GM13977 (cell line): ENCODE results near the gene SLC25A43.
"Not testable (repeated sequence)": the region's sequence is repeated elsewhere in the genome, so short reads cannot be mapped to it uniquely, and the experiment has no call there.

Experiments
- DNase-seq: peaks from one replicate; pipeline ENCODE4 v3.0.0; 2012; ENCODE audit warnings: low spot score
- in situ Hi-C: fragments of 300-500 bp; cut with MboI; formaldehyde crosslinking; loops from one replicate; pipeline ENCODE4 v1.12.0; 2022; ENCODE audit warnings: low sequenced_read_pairs, low pct_unique_long_range_greater_than_20kb, mixed read lengths, inconsistent platforms; ENCODE audit not compliant: unreplicated experiment
- TF ChIP-seq, protein P1 (sequence below): IDR thresholded peaks from 2 replicates; pipeline ENCODE4 v1.5.1; 2012; ENCODE audit warnings: mild to moderate bottlenecking, control low read depth; ENCODE audit not compliant: insufficient read depth; ENCODE audit errors: extremely low read depth, missing control alignments

The SLC25A43 gene

DNA sequence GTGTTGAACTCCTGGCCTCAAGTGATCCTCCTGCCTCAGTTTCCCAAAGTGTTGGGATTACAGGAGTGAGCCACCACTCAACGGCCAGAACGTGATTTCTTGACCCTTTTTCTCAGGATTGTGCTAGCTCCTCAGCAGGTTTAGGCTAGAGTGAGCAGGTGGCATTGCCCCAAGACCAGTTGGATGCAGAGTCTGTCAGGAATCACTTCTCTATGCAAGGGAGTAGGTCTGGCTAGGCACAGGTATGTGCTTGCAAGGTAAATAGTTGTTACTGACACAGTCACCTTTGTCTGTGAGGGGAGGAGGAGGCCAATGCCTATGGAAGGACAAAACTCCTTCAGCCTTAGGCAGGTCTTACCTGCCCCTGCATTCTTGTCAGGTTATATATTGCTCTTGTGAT lies 93.3 kb downstream of the SLC25A43 start:
- no peak for DNase-seq
- in situ Hi-C loops: no loop called here
- TF ChIP-seq, protein P1, sequence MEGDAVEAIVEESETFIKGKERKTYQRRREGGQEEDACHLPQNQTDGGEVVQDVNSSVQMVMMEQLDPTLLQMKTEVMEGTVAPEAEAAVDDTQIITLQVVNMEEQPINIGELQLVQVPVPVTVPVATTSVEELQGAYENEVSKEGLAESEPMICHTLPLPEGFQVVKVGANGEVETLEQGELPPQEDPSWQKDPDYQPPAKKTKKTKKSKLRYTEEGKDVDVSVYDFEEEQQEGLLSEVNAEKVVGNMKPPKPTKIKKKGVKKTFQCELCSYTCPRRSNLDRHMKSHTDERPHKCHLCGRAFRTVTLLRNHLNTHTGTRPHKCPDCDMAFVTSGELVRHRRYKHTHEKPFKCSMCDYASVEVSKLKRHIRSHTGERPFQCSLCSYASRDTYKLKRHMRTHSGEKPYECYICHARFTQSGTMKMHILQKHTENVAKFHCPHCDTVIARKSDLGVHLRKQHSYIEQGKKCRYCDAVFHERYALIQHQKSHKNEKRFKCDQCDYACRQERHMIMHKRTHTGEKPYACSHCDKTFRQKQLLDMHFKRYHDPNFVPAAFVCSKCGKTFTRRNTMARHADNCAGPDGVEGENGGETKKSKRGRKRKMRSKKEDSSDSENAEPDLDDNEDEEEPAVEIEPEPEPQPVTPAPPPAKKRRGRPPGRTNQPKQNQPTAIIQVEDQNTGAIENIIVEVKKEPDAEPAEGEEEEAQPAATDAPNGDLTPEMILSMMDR: no peak

DNA sequence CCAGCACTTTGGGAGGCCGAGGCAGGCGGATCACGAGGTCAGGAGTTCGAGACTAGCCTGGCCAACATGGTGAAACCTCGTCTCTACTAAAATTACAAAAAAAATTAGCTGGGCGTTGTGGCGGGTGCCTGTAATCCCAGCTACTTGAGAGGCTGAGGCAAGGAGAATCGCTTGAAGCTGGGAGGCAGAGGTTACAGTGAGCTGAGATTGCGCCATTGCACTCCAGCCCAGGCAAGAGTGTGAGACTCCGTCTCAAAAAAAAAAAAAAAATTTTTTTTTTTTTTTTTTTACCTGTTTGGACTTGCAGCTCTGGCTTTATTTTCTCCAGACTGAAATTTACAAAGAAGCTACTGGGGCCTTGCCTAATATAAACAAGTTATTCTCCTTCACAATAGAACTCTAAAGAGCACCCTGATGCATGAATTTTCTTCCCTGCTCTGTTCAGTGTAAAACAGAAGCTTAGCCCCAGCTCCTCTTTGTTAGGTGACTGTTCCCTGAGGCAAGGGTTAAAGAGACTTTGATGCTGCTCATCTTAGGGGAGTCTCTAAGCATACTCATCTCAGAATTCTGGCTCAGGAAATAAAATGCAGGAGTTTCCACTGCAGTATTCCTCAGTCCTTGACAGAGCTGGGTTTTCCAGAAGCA lies 94.8 kb downstream of the SLC25A43 start:
- in situ Hi-C loops, DNase-seq: not testable (repeated sequence)

DNA sequence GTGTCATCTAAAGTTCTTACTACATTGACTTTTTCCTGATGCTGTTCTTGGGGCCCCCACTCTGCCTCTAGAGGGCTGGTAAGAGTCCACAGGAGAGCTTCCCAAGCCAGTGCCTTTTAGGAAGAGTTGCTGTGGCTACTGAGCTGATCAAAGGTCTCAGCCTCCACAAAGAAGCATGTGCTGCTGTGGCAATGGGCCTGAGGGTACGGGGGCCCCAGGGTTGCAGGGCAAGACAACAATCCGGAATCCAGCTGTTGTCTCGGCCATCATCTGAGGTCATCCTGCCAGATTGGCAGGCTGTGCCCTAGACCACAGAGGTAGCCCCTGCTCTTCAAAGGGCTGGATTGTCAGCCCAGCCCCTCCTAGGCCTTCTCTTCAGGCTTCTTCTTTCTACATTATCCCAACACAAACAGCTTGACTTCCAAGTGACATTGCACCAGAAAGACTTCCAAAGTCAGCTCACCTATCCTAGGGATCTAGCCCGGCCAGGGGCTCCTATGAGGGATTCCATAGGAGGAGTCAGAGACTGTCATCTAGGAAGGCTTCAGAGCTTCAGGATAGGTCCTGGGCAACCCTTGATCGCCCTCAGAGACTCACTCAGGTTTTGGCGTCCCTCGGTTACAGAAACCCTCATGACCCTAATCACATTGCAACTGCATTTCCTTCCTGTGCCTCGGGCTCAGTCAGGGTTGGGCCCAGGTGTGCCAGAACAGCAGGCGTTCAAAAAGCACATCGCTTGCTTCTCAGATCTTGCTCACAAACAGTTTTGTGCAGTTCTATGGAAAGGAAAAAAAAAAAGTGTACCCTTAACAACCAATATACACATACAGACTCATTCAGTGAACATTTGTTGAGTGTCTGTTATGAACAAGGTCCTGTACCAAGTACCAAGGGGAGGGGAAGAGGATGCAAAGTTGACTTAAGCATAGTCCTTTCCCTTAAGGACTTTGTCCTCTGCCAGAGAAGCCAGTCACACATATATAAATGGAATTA lies 96.9 kb downstream of the SLC25A43 start:
- TF ChIP-seq, protein P1: no peak
- DNase-seq: no peak
- in situ Hi-C loops: no loop called here

DNA sequence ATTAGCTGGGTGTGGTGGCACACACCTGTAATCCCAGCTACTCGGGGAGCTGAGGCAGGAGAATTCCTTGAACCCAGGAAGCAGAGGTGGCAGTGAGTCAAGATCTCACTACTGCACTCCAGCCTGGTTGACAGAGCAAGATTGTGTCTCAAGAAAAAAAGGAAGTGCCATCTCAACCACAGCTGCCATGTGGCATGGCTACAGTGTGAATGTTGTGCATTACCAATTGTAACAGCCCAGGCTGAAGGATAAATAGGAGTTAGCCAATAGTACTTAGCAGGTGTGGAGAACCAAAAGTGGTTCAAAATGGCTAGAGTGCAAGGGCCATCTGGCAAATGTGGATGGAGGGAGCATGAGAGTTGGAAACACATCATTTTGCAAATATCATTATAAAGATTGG lies 98.0 kb downstream of the SLC25A43 start:
- TF ChIP-seq, protein P1: no peak
- no peak for DNase-seq
- in situ Hi-C loops: no loop called here

DNA sequence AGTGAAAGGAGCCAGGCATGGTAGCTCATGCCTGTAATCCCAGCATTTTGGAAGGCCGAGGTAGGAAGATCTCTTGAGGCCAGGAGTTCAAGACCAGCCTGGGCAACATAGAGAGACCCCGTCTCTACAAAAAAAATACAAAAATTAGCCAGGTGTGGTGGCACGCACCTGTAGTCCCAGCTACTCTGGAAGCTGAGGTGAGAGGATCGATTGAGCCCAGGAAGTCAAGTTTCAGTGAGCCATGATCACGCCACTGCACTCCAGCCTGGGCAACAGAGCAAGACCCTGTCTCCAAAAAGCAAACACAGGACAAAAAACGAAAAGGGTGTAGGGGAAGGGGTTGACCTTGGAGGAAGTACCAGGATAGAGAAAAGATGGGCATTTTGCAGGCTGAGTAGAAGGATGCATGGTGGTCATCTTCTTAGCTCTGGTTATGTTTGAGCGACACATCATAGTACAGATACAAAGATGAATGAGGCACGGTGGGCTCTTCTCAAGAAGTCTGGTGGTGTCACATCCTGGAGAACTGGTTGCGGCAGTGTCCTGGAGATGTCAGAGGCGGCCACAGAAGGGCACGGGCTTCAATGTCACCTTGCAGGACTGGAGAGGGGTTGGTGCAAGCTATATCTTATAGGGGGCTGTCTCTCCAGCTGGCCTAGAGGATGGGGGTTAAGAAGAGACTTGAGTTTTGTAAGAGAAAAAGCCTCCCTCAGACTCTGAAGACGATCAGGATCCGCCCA lies 101.1 kb downstream of the SLC25A43 start:
- TF ChIP-seq, protein P1: no peak
- no peak for DNase-seq
- in situ Hi-C loops: loop anchor here (25.0 kb wide), 2 partner anchors 237 to 387 kb away; partner anchors contain the start of gene AKAP14

DNA sequence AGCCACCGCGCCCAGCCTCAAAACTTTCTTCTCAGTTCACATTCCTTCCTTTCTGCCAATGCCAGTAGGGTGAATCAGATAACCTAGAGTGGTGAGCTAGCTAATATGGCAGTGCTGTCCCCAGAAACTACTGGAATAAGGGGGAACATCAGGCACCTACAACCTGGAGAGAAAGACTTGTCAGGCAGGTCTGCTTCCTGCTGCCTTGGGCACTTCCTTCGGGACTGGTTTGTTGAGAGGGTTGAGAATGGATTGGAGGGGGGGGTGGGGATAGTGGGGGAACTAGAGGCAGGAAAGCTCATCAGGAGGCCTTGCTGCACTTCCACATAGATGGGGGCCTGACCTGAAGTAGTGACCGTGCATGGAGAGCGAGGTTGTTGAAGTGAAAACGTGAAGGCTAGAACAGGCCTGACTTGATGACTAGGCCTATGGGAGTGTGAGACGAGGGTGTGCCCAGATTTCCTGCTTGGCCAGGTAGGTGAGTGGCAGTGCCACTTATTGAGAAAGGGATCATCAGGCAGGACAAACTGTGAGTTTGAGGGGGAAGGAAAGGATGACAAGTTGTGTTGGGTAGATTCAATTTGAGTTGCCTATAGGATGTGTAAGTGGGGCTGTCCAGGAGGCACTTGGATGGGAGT lies 102.5 kb downstream of the SLC25A43 start:
- TF ChIP-seq, protein P1: no peak
- DNase-seq: no peak
- in situ Hi-C loops: loop anchor here (25.0 kb wide), 2 partner anchors 236 to 386 kb away; partner anchors contain the start of gene AKAP14
